Lung microvascular endothelial cell (primary cell): ENCODE results near the gene CNOT6L. TPM values are rescaled to one million over a fixed set of nuclear protein-coding genes. Genes with fewer than 3 reads are reported as not detected.
"Not testable (repeated sequence)": the region's sequence is repeated elsewhere in the genome, so short reads cannot be mapped to it uniquely, and the experiment has no call there.

Experiments
- DNase-seq, 2 donors: peaks; one replicate each; pipeline versions ENCODE4 v3.0.0 to v3.0.0-alpha.2; 2010; ENCODE audit warnings: low read depth in 2 of 2
- total RNA-seq: library from RNA; depleted of rRNA; stranded (reverse); fragments of >200 nt; gene quantifications from 2 replicates; pipeline ENCODE4 v1.2.1, GENCODE V29; 2014

Gene CNOT6L
- total RNA-seq: 29.2 and 31.2 TPM in 2 replicates

- DNase-seq: peak; percentile 77 to 80
Observed at GRCh38 chr4:77818602-77819403, at the start of gene CNOT6L. CNOT6L (minus strand) TSS chr4:77819368; CDS start chr4:77819308, 60 bp downstream.

- no peak for DNase-seq
Observed at GRCh38 chr4:77865259-77865658, 46.1 kb upstream of the CNOT6L start.

GRCh38 chr4:77863341-77863740 lies 44.2 kb upstream of the CNOT6L start:
- not testable (repeated sequence) for DNase-seq

GRCh38 chr4:77862478-77863216 lies 43.5 kb upstream of the CNOT6L start, which contains the start of gene MRPL1:
MRPL1 (plus strand) TSS chr4:77862830; CDS start chr4:77862849, 19 bp downstream.
- DNase-seq: peak; percentile 96 to 97

GRCh38 chr4:77861495-77861894 lies 42.3 kb upstream of the CNOT6L start:
- peak in 1 of 2 donors; percentile 7 for DNase-seq

- peak; percentile 10 to 18 for DNase-seq
Observed at GRCh38 chr4:77859256-77859655, 40.1 kb upstream of the CNOT6L start.

GRCh38 chr4:77856152-77856551 lies 37.0 kb upstream of the CNOT6L start:
- no peak for DNase-seq

GRCh38 chr4:77854431-77855111 lies 35.4 kb upstream of the CNOT6L start:
- DNase-seq: peak; percentile 64 to 91

- DNase-seq: no peak
Observed at GRCh38 chr4:77852892-77853495, 33.8 kb upstream of the CNOT6L start.

GRCh38 chr4:77849278-77849965 lies 30.3 kb upstream of the CNOT6L start:
- DNase-seq: peak in 1 of 2 donors; percentile 28

- no peak for DNase-seq
Observed at GRCh38 chr4:77848508-77848907, 29.3 kb upstream of the CNOT6L start.

GRCh38 chr4:77845929-77846328 lies 26.8 kb upstream of the CNOT6L start:
- DNase-seq: no peak

- DNase-seq: peak in 1 of 2 donors; percentile 24
Observed at GRCh38 chr4:77845400-77845799, 26.2 kb upstream of the CNOT6L start.

- no peak for DNase-seq
Observed at GRCh38 chr4:77844363-77844762, 25.2 kb upstream of the CNOT6L start.

GRCh38 chr4:77843628-77844027 lies 24.5 kb upstream of the CNOT6L start:
- peak in 1 of 2 donors; percentile 71 for DNase-seq

- no peak for DNase-seq
Observed at GRCh38 chr4:77834403-77834802, 15.2 kb upstream of the CNOT6L start.

- DNase-seq: no peak
Observed at GRCh38 chr4:77833126-77833724, 14.1 kb upstream of the CNOT6L start.

GRCh38 chr4:77827343-77827742 lies 8.2 kb upstream of the CNOT6L start:
- no peak for DNase-seq

GRCh38 chr4:77826275-77826674 lies 7.1 kb upstream of the CNOT6L start:
- DNase-seq: no peak

GRCh38 chr4:77821775-77822174 lies 2.6 kb upstream of the CNOT6L start:
- DNase-seq: peak; percentile 26 to 84
